ENCODE results near the gene HDAC1. TPM values are rescaled to one million over a fixed set of nuclear protein-coding genes. Genes with fewer than 3 reads are reported as not detected.
A peak's percentile ranks its signal among the peaks of the same experiment; 100 is the strongest.
"Not testable (repeated sequence)": the region's sequence is repeated elsewhere in the genome, so short reads cannot be mapped to it uniquely, and the experiment has no call there.

HDAC1 gene
- polyA plus RNA-seq, 3 donors from 2014 or later = 151 to 195 (median 169) TPM

DNA sequence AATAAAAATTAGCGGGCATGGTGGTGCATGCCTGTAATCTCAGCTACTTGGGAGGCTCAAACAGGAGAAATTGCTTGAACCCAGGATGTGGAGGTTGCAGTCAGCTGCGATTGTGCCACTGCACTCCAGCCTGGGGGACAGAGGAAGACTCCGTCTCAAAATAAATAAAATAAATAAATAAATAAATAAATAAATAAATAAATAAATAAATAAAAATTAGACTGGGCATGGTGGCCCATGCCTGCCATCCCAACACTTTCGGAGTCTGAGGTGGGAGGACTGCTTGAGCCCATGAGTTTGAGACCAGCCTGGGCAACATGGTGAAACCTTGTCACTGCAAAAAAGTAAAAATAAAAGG, 28.7 kb upstream of the HDAC1 start:
- Mint-ChIP-seq H3K4me1 (peaks cover 52 to 54% of the 10 kb centered on the region in 2 donors), H3K36me3 (peaks cover 5 to 23% (median 7%) of the 10 kb centered on the region in 3 donors), H3K27ac (peak overlapping the region in 4 of 6 donors; percentile 49 to 88 (median 76))
- not testable (repeated sequence) for DNase-seq; H3K27me3 Mint-ChIP-seq (ENCODE audit: low read depth in 3 of 3); H3K9me3 Mint-ChIP-seq; H3K4me3 Mint-ChIP-seq

DNA sequence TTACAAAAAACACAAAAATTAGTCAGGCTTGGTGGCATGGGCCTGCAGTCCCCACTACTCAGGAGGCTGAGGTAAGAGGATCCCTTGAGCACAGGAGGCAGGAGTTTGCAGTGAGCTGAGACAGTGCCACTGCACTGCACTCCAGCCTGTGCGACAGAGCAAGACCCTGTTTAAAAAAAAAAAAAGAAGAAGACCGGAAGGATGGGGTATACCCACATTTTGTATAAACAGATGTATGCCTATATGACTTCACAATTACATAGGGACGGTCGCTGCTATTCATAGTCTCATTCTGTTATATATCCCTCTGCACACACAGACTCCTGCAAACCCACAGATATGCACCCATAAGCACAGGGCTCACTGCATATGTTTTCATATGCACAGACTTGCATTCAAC, 28.1 kb upstream of the HDAC1 start:
- peak in 1 of 3 donors; percentile 34 for DNase-seq
- Mint-ChIP-seq H3K9me3 (no peaks in the 10 kb centered on the region), H3K27me3 (ENCODE audit: low read depth in 3 of 3) (peaks cover 0 to 4% (median 0%) of the 10 kb centered on the region in 3 donors), H3K4me3 (peak overlapping the region; percentile 15 to 85 (median 63)), H3K27ac (peak overlapping the region; percentile 60 to 97 (median 88)), H3K4me1 (peaks cover 50 to 54% of the 10 kb centered on the region in 2 donors), H3K36me3 (peaks cover 5 to 23% (median 7%) of the 10 kb centered on the region in 3 donors)

DNA sequence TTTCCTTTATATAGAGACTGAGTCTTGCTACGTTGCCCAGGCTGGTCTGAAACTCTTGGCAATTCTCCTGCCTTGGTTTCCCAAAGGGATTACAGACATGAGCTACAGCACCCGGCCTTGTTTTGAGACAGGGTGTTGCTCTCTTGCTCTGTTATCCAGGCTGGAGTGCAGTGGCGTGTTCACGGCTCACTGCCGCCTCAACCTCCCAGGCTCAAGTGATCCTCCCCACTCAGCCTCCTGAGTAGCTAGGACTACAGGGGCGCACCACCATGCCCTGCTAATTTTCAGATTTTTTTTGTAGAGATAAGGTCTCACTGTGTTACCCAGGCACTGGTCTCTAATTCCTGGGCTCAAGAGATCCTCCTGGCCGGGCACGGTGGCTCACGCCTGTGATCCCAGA, 26.0 kb upstream of the HDAC1 start:
- Mint-ChIP-seq H3K4me3 (peak overlapping the region in 2 of 5 donors; percentile 28 to 62), H3K9me3 (no peaks in the 10 kb centered on the region), H3K36me3 (peaks cover 0 to 16% (median 4%) of the 10 kb centered on the region in 3 donors)

DNA sequence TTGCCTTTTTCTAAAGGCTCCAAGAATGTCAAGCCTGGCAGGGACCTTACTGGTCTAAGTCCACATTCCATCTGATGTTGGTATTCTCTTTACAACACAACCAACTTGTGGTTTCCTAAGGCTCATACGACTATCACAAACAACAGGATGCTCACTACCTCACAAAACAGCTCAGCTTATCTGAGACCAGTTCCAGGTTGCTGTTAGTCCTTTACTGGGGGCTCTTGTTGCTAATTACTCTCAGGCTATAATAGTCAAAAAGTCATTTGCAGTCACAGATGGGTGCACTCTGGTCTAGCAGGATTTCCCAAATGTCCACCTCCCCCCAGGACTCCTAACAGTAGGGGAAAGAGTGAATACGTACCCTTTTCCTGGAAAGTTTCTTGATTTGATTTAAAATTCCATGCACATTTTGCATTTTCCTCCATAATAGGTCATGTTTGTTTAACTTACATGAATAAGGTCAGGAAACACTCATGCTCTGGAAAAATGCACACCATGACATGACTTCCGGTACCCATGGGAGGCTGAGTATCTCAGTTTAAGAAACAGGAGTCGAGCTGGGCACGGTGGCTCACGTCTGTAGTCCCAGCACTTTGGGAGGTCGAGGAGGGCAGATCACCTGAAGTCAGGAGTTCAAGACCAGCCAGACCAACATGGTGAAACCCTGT, 24.8 kb upstream of the HDAC1 start:
- Mint-ChIP-seq H3K9me3 (no peaks in the 10 kb centered on the region), H3K4me3 (peak overlapping the region; percentile 65 to 85 (median 83)), H3K4me1 (peaks cover 56% of the 10 kb centered on the region in 2 donors), H3K27me3 (ENCODE audit: low read depth in 3 of 3) (peaks cover 3 to 8% (median 3%) of the 10 kb centered on the region in 3 donors), H3K27ac (peak overlapping the region; percentile 81 to 99 (median 98)), H3K36me3 (peaks cover 0 to 16% (median 3%) of the 10 kb centered on the region in 3 donors)
- no peak for DNase-seq

More for the DNA sequence above, 26.0 kb upstream of the HDAC1 start:
- Mint-ChIP-seq H3K4me1 (peaks cover 45 to 48% of the 10 kb centered on the region in 2 donors), H3K27me3 (ENCODE audit: low read depth in 3 of 3) (peaks cover 0 to 2% (median 0%) of the 10 kb centered on the region in 3 donors), H3K27ac (peak overlapping the region; percentile 49 to 90 (median 84))
- DNase-seq = no peak

DNA sequence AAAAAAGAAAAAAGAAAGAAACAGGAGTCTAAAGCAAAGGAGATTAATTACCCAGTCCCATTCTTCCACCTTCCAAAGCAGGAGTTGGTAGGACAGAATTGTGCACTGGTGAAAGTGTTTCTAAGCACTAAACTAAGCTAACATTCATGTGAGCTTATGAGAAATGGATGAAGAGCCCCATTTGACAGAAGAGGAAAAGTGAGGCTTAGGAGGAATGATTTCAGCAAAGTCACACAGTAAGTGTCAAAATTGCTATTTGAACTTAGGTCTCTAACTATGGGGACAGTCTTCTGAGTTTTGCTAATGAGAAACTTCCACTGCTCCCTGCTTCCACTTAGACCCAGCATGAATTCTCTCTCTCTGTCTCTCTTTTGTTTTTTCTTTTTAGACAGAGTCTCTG, 22.1 kb upstream of the HDAC1 start:
- Mint-ChIP-seq H3K27ac (peak overlapping the region; percentile 55 to 88 (median 81)), H3K4me3 (peak overlapping the region in 1 of 5 donors; percentile 14), H3K27me3 (ENCODE audit: low read depth in 3 of 3) (peaks cover 7 to 17% (median 9%) of the 10 kb centered on the region in 3 donors)

DNA sequence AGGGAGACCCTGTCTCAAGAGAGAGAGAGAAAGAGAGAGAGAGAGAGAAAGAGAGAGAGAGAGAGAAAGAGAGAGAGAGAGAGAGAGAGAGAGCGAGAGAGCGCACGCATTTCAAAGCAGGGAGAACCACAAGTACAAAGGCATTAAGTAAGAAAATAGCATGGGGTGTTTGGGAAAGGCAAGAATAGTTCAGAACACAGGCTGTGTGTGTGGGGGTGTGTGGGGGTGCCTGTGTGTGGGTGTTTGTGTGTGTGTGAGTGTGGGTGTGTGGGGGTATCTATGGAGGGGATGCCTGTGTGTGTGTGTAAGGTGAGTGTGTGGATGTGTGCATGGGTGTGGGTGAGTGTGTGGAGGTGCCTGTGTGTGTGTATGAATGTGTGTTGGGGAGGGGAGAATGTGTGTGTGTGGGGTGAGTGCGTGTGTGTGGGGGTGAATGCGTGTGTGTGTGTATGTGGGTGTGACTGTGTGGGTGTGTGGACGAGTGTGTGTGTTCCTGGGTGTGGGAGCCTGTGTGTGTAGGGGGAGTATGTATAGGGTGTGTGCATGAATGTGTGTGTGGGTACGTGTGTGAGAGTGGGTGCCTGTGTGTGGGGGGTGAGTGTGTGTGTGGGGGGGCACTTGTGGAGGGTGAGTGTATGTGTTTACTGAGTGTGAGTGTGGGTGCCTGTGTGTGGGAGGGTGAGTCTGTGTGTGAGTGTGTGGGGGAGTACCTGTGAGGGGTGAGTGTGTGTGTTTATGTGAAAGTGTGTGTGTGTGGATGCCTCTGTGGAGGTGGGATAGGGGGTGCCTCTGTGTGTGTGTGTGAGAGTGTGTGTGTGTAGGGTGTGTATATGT, 19.1 kb upstream of the HDAC1 start:
- Mint-ChIP-seq H3K9me3 (peaks cover 0 to 3% (median 0%) of the 10 kb centered on the region in 6 donors), H3K27me3 (ENCODE audit: low read depth in 3 of 3) (peaks cover 7 to 19% (median 9%) of the 10 kb centered on the region in 3 donors), H3K27ac (peak overlapping the region; percentile 83 to 96 (median 92)), H3K4me3 (peak overlapping the region; percentile 60 to 79 (median 75)), H3K4me1 (peaks cover 47 to 48% of the 10 kb centered on the region in 2 donors), H3K36me3 (peaks cover 0 to 20% (median 6%) of the 10 kb centered on the region in 3 donors)
- DNase-seq = peak in 1 of 3 donors; percentile 41

More for the DNA sequence above, 22.1 kb upstream of the HDAC1 start:
- no peak for DNase-seq
- Mint-ChIP-seq H3K4me1 (peaks cover 64 to 66% of the 10 kb centered on the region in 2 donors), H3K36me3 (peaks cover 0 to 20% (median 3%) of the 10 kb centered on the region in 3 donors), H3K9me3 (peaks cover 0 to 3% (median 0%) of the 10 kb centered on the region in 6 donors)

DNA sequence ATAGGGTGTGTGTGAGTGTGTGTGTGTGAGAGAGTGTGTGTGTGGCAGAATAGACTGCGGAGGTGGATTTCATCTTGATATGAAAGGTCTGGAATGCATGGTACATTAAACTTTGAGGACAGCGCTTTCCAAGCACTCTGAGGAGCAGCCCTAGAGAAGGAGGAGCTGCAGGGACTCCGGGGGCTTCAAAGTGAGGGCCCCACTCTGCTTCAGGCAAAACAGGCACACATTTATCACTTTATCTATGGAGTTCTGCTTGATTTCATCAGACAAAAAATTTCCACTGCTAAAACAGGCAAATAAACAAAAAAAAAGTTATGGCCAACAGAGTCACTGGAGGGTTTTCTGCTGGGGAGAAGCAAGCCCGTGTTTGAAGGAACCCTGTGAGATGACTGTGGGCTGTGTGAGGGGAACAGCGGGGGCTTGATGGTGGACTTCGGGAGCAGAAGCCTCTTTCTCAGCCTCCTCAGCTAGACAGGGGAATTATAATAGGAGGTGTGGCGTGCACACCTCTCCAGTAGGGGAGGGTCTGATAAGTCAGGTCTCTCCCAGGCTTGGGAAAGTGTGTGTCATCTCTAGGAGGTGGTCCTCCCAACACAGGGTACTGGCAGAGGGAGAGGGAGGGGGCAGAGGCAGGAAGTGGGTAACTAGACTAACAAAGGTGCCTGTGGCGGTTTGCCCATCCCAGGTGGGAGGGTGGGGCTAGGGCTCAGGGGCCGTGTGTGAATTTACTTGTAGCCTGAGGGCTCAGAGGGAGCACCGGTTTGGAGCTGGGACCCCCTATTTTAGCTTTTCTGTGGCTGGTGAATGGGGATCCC, 18.3 kb upstream of the HDAC1 start:
- peaks cover 0 to 3% (median 0%) of the 10 kb centered on the region in 6 donors for H3K9me3 Mint-ChIP-seq
- peak; percentile 61 to 64 (median 61) for DNase-seq
- H3K27me3 Mint-ChIP-seq (ENCODE audit: low read depth in 3 of 3) = peaks cover 7 to 19% (median 9%) of the 10 kb centered on the region in 3 donors
- H3K36me3 Mint-ChIP-seq = peaks cover under 1 to 25% (median 6%) of the 10 kb centered on the region in 3 donors
- H3K4me1 Mint-ChIP-seq = peaks cover 47 to 48% of the 10 kb centered on the region in 2 donors
- peak overlapping the region; percentile 83 to 96 (median 92) for H3K27ac Mint-ChIP-seq
- H3K4me3 Mint-ChIP-seq = peak overlapping the region; percentile 60 to 79 (median 73)

DNA sequence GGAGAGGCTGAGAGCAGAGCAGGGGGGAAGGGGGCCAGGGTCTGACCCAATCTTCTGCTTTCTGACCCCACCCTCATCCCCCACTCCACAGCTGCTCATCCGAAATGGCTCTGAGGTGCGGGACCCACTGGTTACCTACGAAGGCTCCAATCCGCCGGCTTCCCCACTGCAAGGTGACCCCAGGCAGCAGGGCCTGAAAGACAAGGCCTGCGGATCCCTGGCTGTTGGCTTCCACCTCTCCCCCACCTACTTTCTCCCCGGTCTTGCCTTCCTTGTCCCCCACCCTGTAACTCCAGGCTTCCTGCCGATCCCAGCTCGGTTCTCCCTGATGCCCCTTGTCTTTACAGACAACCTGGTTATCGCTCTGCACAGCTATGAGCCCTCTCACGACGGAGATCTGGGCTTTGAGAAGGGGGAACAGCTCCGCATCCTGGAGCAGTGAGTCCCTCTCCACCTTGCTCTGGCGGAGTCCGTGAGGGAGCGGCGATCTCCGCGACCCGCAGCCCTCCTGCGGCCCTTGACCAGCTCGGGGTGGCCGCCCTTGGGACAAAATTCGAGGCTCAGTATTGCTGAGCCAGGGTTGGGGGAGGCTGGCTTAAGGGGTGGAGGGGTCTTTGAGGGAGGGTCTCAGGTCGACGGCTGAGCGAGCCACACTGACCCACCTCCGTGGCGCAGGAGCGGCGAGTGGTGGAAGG, 17.1 kb upstream of the HDAC1 start:
- H3K36me3 Mint-ChIP-seq = peaks cover 6 to 37% (median 10%) of the 10 kb centered on the region in 3 donors
- H3K4me1 Mint-ChIP-seq = peaks cover 42 to 44% of the 10 kb centered on the region in 2 donors
- DNase-seq = no peak
- peaks cover 7 to 20% (median 9%) of the 10 kb centered on the region in 3 donors for H3K27me3 Mint-ChIP-seq (ENCODE audit: low read depth in 3 of 3)
- H3K9me3 Mint-ChIP-seq = peaks cover 0 to 3% (median 0%) of the 10 kb centered on the region in 6 donors
- peak overlapping the region in 1 of 5 donors; percentile 75 for H3K4me3 Mint-ChIP-seq
- peak overlapping the region; percentile 83 to 96 (median 92) for H3K27ac Mint-ChIP-seq

DNA sequence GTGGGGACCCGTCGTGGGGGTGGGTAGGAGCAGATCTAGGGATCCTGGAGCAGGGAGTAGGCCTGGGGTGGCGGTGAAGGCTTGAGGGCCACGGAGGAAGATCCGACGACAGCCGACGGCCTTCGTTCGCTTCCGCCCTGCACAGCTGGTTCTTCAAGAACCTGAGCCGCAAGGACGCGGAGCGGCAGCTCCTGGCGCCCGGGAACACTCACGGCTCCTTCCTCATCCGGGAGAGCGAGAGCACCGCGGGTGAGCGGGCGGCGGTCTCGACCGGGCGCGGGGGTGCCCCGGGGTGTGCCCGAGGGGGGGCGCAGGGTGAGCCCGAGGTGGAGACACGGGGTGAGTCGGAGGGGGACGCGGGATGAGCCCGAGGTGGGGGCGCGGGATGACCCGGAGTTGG, 16.5 kb upstream of the HDAC1 start:
- Mint-ChIP-seq H3K9me3 (peaks cover 0 to 3% (median 0%) of the 10 kb centered on the region in 6 donors), H3K4me1 (peaks cover 39 to 42% of the 10 kb centered on the region in 2 donors), H3K36me3 (peaks cover 6 to 42% (median 10%) of the 10 kb centered on the region in 3 donors), H3K27me3 (ENCODE audit: low read depth in 3 of 3) (peaks cover 7 to 20% (median 9%) of the 10 kb centered on the region in 3 donors), H3K4me3 (no peak overlapping the region), H3K27ac (peak overlapping the region in 2 of 6 donors; percentile 61 to 91)
- DNase-seq = no peak

DNA sequence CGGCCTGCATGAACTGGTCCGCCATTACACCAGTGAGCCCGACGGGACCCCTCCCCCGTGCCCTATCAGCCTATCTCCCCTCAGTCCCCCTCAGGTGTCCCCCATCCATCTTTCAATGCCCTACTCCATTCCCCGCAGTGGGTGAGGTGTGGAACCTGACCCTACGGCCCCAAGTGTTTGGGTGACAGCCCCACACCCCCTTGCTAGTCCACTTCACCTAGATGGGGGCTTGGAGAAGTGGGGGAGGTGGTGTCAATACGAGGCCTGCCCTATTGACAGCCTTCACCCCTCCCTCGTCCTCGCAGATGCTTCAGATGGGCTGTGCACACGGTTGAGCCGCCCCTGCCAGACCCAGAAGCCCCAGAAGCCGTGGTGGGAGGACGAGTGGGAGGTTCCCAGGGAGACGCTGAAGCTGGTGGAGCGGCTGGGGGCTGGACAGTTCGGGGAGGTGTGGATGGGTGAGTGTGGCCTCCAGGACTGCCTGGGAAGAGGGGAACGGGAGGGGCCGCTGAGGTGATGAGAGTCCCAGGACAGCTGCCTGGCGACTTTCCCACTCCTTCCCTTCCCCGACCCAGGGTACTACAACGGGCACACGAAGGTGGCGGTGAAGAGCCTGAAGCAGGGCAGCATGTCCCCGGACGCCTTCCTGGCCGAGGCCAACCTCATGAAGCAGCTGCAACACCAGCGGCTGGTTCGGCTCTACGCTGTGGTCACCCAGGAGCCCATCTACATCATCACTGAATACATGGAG, 15.7 kb upstream of the HDAC1 start:
- Mint-ChIP-seq H3K27me3 (ENCODE audit: low read depth in 3 of 3) (peaks cover 7 to 20% (median 9%) of the 10 kb centered on the region in 3 donors), H3K27ac (peak overlapping the region in 3 of 6 donors; percentile 48 to 61 (median 61)), H3K36me3 (peaks cover 6 to 42% (median 10%) of the 10 kb centered on the region in 3 donors), H3K4me1 (peaks cover 37 to 39% of the 10 kb centered on the region in 2 donors), H3K9me3 (peaks cover 0 to 3% (median 0%) of the 10 kb centered on the region in 6 donors), H3K4me3 (no peak overlapping the region)
- no peak for DNase-seq

DNA sequence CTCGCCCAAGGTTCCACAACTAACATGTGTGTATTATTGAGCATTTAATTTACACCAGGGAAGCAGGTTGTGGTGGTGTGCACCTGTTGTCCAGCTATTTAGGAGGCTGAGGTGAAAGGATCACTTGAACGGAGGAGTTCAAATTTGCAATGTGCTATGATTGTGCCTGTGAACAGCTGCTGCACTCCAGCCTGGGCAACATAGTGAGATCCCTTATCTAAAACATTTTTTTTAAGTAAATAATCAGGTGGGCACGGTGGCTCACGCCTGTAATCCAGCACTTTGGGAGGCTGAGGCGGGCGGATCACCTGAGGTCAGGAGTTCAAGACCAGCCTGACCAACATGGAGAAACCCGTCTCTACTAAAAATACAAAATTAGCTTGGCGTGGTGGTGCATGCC, 7.1 kb upstream of the HDAC1 start:
- H3K27ac Mint-ChIP-seq = peak overlapping the region in 3 of 6 donors; percentile 45 to 68 (median 48)

DNA sequence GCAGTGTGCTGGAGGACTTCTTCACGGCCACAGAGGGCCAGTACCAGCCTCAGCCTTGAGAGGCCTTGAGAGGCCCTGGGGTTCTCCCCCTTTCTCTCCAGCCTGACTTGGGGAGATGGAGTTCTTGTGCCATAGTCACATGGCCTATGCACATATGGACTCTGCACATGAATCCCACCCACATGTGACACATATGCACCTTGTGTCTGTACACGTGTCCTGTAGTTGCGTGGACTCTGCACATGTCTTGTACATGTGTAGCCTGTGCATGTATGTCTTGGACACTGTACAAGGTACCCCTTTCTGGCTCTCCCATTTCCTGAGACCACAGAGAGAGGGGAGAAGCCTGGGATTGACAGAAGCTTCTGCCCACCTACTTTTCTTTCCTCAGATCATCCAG, 6.2 kb upstream of the HDAC1 start:
- H3K27me3 Mint-ChIP-seq (ENCODE audit: low read depth in 3 of 3) = no peaks in the 10 kb centered on the region

More for the DNA sequence above, 7.1 kb upstream of the HDAC1 start:
- H3K4me3 Mint-ChIP-seq; DNase-seq; H3K27me3 Mint-ChIP-seq (ENCODE audit: low read depth in 3 of 3); H3K9me3 Mint-ChIP-seq: not testable (repeated sequence)
- Mint-ChIP-seq H3K4me1 (peaks cover 6 to 12% of the 10 kb centered on the region in 2 donors), H3K36me3 (peaks cover 7 to 27% (median 7%) of the 10 kb centered on the region in 3 donors)

More for the DNA sequence above, 6.2 kb upstream of the HDAC1 start:
- no peak for DNase-seq
- H3K36me3 Mint-ChIP-seq = peaks cover 7 to 22% (median 7%) of the 10 kb centered on the region in 3 donors
- H3K4me3 Mint-ChIP-seq = no peak overlapping the region
- no peaks in the 10 kb centered on the region for H3K9me3 Mint-ChIP-seq
- H3K4me1 Mint-ChIP-seq = peaks cover 9 to 12% of the 10 kb centered on the region in 2 donors
- H3K27ac Mint-ChIP-seq = peak overlapping the region in 2 of 6 donors; percentile 13 to 52
